Brain pericyte (primary cell): ENCODE measurements around the gene THOP1.
"Not testable (repeated sequence)": the region's sequence is repeated elsewhere in the genome, so short reads cannot be mapped to it uniquely, and the experiment has no call there.

ENCODE experiments used
- DNase-seq: peaks from one replicate; pipeline ENCODE4 v3.0.0-alpha.2; 2012; ENCODE audit warnings: low read depth, low spot score

Gene THOP1

GRCh38 chr19:2782936-2783780, 2.1 kb upstream of the THOP1 start, which contains the start of gene SGTA:
Gene SGTA (minus strand): TSS chr19:2783273. CDS start chr19:2769068, 14,205 bp downstream.
- peak; percentile 98 for DNase-seq

DNA sequence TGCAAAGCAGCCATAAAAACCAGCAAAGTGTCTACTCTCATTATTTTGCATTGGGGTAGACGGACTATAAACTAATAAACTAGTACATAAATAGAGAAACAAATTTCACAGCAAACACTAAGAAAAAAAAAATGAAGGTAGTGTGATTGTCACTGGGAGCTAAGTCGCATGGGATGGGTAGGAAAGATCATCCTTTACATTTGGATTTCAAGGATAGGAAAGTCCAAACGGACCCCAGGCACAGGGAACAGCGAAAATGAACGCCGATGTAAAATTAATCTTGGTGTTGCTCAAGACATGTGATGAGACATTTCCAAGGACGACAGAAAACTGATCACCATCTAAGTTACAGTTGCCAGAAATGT, 1.5 kb upstream of the THOP1 start:
- no peak for DNase-seq

DNA sequence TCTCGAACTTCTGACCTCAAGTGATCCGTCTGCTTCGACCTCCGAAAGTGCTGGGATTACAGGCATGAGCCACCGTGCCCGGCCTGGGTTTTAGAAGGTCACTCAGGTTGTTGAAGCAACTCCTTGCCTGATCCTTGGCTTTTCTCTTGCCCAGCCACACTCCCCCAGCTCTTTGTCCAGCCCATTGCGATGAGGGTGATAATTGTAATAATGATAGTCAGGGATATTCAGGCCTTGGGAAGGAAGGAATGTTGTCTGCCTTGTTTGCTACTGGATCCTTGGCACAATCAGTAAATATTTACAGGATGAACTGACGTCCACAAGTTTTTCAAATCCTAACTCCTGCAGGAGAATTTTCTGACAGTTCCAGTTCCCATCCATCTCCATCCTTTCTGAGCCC, 1.8 kb downstream of the THOP1 start:
- DNase-seq = no peak

DNA sequence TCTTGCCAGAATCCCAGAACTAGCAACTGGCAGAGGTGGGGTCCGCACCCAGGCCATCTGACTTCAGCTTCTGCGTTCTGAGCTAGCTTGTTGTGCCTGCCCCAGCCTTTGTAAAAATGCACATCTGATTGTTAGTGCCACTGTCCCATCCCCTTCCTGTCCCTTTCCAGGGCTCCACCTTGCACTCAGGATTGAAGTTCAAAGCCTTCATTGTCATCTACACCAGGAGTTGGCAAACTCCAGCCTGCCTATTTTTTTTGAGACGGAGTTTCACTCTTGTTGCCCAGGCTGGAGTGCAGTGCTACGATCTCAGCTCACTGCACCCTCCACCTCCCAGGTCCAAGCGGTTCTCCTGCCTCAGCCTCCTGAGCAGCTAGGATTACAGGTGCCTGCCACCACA, 2.9 kb downstream of the THOP1 start:
- DNase-seq = no peak

- DNase-seq = no peak
Measured at GRCh38 chr19:2790194-2790556, 4.9 kb downstream of the THOP1 start.

DNA sequence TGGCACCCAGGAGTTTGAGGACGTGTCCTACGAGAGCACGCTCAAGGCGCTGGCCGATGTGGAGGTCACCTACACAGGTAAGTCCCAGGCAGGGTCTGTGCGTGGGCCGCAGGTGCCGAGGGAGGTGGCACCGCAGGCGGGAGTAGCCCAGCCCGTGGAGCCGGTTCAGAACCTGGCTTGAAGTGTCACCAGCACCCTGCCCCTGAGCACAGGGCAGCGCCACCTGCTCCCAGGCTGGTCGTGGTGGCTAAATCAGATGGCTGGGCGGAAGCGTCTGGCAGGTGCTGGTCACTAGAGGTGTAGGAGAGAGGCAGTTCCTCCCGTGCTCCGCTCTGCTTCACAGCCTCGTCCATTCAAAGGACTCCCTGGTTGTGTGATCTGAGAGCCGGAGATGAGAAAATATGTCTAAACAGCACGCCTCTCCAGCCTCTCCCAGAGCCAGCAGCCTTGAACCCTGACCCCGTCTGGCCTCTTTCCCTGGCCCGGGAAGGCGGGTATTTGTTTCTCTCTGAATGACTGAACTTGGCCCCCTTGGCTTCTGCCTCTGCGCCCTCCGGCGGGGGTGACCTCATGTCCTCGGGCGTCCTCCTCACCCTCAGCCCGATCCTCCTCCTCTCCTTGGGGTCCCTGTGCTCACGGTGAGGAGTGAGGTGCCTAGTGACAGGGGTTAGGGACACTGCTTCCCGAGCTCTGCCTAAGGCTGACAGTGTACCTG, 5.4 kb downstream of the THOP1 start:
- no peak for DNase-seq

- DNase-seq = no peak
Measured at GRCh38 chr19:2791440-2791839, 6.1 kb downstream of the THOP1 start.

GRCh38 chr19:2791876-2792275, 6.6 kb downstream of the THOP1 start:
- DNase-seq = no peak

GRCh38 chr19:2792666-2793065, 7.4 kb downstream of the THOP1 start:
- not testable (repeated sequence) for DNase-seq

DNA sequence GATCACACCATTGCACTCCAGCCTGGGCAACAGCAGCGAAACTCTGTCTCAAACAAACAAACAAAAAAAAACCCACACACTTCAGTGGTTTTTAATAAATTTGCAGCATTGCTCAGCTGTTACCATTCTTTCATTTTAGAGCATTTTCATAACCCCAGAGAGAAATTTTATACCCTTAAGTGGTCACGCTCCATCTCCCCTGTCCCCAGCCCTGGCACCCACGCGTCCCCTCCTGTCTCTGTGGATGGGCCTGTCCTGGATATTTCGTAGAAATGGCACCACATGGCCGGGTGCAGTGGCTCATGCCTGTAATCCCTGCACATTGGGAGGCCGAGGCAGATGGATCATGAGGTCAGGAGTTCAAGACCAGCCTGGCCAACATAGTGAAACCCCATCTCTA, 7.8 kb downstream of the THOP1 start:
- no peak for DNase-seq

DNA sequence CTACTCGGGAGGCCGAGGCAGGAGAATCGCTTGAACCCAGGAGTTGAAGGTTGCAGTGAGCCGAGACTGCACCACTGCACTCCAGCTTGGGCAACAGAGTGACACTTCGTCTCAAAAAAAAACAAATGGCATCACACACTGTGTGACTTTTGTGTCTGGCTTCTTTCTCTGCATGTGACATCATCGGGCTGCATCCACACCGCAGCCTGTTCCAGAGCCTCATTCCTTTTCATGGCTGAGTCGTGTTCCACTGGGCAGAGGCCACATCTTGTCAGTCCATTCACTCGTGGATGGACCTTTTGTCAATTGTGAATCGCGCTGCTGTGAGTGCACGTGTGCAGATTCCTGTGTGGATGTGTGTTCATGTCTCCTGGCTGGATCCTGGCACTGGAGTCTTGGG, 8.3 kb downstream of the THOP1 start:
- no peak for DNase-seq

DNA sequence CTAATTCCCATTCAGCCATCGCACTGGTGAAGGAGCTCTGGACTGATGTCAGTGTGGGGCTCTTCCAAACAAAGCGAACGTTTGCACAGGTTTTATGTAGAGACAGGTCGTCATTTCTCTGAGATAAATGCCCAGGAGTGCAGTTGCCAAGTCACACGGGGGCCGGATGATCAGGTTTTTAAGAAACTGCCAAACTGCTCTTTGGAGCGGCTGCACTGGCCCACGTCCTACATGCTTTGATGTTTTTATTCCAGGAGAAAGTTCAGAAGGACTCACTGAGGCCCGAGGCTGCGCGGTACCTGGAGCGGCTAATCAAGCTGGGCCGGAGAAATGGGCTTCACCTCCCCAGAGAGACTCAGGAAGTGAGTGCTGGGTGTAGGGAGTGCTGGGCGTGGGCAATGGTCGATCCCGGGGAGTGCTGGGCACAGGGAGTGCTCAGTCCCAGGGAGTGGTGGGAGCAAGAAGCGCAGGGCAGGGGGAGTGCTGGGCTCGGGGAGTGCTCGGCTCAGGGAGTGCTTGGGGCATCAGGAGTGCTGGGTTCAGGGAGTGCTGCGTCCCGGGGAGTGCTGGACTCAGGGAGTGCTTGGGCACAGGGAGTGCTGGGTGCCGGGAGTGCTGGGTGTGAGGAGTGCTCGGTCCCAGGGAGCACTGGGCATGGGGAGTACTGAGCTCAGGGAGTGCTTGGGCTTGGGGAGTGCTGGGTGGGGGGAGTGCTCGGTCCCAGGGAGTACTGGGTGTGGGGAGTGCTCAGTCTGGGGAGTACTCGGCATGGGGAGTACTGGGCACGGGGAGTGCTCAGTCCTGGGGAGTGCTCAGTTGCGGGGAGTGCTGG, 10.7 kb downstream of the THOP1 start:
- no peak for DNase-seq

GRCh38 chr19:2796659-2797266, 11.5 kb downstream of the THOP1 start:
- DNase-seq = no peak

DNA sequence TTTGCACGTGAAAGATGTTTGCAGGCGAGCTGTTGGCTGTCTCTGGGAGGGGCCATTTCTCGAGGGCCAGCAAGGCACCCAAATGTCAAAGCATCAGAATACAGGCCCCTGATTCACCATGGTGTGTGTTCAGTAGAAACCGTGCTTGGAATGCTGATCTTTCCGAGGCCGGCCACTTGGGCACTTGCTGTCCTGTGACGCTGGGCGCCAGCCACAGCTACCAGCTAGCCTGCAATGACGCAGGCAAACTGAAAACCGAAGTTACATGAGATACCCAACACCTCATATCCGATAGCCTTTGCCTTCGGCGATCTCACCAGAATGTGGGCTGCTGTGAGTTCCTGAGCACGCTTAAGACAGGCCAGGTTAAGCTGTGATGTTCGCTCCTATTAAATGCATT, 12.0 kb downstream of the THOP1 start:
- DNase-seq = no peak

DNA sequence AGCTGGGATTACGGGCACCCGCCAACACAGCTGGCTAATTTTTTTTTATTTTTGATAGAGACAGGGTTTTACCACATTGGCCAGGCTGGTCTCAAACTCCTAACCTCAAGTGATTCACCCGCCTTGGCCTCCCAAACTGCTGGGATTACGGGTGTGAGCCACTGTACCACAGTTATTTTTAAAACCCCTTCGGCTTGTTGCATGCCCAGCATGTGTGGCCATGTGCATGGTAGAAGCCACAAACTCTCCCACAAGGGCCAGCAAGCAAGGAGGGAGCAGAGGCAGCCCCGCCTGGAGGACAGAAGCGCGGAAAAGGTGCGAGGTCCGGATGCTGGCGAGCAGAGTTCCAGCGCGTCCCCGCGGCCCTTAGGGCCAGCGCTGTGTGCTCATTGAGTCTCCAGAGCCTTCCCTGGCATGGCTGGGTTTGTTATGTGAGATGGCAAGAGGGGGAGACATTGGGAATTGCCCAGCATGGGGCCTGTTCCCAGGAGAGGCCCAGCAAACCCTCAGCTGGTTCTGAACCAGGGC, 12.9 kb downstream of the THOP1 start:
- DNase-seq = no peak

GRCh38 chr19:2798733-2799132, 13.4 kb downstream of the THOP1 start:
- no peak for DNase-seq

DNA sequence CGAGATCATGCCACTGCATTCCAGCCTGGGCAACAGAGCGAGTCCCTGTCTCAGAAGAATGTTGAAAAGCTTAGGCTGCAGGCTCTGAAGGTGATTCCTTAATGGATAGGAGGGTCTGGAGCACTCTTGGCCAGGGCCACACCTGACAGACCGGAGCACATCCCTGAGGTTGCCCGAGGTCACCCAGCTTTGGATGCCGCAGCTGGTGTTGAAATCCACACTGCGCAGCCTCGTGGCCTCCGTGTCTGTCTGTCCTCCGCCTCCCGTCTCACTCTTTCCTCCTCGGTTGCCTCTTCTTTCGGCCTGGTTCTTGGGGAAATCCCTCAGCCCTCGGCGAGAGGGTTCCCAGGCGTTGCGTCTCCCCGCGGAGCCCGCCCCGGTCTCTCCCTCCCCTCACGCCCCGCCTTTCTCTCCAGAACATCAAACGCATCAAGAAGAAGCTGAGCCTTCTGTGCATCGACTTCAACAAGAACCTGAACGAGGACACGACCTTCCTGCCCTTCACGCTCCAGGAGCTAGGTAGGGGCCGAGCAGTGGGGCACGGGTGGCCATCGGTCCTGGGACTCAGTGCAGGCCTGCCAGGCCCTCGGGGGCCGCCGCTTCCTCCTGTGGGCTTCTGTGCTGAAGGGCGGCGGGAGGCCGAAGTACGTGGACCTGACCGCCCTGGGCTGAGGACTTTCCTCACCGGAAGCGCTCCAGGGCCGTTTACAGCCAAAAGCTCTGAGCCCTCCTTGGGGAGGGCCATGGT, 14.1 kb downstream of the THOP1 start:
- no peak for DNase-seq

GRCh38 chr19:2800506-2800905, 15.2 kb downstream of the THOP1 start:
- DNase-seq = no peak

- DNase-seq = no peak
Measured at GRCh38 chr19:2802826-2803225, 17.5 kb downstream of the THOP1 start.

GRCh38 chr19:2803486-2804155, 18.3 kb downstream of the THOP1 start:
- no peak for DNase-seq
